Stimulated activated CD8-positive, alpha-beta memory T cell treated with anti-CD3 and anti-CD28 coated beads, Interleukin-2, amount 100 ng/mL, for 1 hour (primary cell): Measurements from ENCODE around the gene TNS1.
"Not testable (repeated sequence)": the region's sequence is repeated elsewhere in the genome, so short reads cannot be mapped to it uniquely, and the experiment has no call there.

Experiments
- DNase-seq, 2 donors: peaks; one replicate each; pipeline ENCODE4 v3.0.0-alpha.2; 2020; ENCODE audit warnings: low read depth in 2 of 2

The TNS1 gene

GRCh38 chr2:218029366-218030360 is 26.9 kb upstream of the TNS1 start:
- DNase-seq: no peak

GRCh38 chr2:218028562-218029348 is 26.0 kb upstream of the TNS1 start:
- DNase-seq: no peak

DNA sequence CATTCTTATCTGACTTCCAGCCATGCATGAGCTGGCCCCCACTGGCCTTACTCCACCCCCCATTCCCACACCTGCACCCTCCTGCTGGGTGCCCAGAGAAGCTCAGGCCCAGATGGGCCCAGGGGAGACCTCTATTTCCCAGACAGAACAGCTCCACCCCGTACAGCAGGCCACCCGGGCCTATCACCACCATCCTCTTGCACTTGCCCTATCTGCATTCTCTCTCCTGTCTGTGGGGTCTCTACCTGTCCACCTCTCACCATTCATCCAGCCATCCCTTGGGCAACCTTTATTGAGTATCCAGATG is 25.3 kb upstream of the TNS1 start:
- no peak for DNase-seq

GRCh38 chr2:218027426-218028188 is 24.8 kb upstream of the TNS1 start:
- DNase-seq: no peak

DNA sequence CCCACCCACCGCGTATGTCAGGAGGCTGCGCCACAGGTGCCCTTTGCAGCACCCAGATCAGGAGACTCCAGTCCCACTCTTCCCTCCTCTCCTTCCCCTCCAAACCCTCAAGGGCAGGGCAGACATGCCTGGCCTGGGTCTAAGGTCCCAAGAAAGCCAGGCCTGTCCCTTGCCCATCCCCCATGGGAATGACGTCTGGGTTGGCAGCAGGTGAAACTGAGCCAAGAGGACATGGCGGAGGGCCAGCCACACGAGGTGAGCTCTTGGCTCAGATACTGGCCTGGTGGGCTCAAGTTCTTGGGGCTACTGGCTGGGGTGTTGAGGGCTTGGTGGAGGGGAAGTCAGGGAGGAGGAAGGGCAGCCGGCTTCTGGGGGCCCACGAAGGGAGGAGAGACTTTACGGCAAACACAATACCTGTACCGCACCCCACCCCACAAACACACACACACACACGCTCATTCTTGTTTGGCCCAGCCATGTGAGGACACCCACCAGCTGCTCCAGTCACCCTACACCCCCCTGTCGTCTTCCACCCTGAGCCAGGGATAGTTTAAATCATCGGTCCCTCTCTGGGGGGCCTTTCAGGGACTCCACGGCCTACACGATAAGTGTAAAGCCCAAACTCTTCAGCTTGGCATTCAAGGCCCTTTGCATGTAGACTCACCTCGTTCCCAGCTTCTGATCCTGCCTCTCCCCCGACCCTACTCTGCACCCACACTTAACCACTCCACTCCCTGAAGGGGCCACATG is 24.1 kb upstream of the TNS1 start:
- no peak for DNase-seq

DNA sequence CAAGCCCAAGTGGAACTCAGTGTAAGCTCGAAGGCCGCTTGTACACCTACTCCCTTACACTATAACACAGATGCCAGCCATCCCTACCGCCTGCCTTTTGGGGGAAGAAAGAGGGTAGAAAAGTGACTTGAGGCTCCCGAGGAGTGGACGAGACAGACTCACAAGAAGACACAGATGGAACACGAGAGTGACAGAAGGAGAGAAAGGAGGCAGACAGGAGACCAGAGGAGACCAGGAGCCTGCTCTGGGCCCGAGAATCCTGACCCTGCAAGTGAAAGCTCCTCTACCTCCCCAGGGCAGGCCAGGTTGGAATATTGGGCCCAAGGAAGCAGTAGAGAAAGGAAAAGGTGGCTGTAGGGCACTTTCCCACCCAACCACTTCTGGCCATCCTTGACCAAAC is 23.4 kb upstream of the TNS1 start:
- no peak for DNase-seq

DNA sequence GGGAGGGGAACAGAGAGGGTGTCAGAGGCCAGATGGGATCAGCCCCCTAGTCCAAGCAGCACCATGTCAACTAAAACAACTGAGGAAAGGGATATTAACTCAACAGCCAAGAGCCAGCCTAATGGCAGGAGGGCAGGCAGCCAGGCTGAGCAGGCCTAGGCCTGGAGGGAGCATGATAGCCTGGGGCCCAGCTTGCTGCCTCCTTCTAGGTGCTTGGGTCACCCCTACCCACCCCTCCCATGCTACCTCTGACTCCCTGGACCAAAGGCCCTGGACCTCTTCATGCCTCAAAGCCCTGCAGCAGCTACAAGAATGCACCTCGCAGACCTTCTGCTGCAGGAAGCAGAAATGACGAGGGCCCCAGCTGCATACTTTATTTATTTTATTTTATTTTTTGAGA is 22.1 kb upstream of the TNS1 start:
- DNase-seq: no peak

DNA sequence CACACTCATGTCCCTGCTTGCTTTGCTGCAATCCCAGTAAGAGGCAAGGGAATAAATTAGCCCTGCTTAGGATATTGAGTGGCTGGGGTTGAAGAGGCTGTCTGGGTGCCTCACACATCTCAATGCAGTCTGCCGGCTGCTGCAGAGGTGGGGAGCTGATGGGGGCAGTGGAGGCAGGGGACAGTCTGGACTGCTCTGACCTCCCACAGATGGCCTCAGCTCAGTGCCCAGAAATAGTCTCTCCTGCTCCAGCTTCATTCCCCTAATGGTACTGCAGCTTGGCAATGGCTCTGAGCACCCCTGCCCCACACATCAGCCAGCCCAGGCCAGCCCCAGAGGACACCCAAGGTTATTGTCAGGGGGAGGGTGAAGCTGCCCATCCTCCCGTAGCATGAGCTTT is 21.5 kb upstream of the TNS1 start:
- no peak for DNase-seq

- no peak for DNase-seq
These were observed 20.8 kb upstream of the TNS1 start for GRCh38 chr2:218023636-218024035.

DNA sequence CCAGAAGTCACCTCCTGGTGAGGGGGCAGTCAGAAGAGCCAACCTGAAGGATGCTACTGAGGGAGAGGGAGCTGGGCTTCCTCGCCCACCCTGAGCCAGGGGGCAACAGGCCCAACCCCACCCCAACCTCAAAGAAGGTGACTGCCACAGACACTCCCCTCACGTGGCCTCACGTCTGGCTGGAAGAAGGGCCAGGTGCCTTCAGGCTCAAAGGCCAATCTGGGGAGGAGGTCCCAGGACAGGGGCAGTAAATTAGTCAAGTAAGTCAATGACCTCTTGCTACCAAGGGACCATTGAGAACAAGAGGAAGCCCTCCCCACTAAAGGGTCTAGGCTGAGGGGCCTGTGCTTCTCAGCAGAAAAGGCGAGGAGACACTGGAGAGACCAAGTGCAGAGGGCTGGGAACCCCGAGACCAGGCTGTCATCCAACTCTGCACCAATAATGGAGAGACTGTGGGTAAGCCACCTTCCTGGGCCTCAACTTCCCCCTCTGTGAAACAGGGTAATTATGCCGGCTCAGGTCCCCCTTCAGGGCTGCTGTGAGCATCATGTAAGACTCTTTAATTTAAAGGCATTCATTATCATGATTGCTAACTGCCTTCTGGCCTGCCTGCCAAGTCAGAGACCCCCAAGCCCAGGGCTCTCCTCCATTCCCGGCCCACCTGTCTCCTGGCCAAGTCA is 20.2 kb upstream of the TNS1 start:
- no peak for DNase-seq

- no peak for DNase-seq
These were observed 19.5 kb upstream of the TNS1 start for GRCh38 chr2:218022131-218022850.

GRCh38 chr2:218021536-218022071 is 18.8 kb upstream of the TNS1 start:
- no peak for DNase-seq

DNA sequence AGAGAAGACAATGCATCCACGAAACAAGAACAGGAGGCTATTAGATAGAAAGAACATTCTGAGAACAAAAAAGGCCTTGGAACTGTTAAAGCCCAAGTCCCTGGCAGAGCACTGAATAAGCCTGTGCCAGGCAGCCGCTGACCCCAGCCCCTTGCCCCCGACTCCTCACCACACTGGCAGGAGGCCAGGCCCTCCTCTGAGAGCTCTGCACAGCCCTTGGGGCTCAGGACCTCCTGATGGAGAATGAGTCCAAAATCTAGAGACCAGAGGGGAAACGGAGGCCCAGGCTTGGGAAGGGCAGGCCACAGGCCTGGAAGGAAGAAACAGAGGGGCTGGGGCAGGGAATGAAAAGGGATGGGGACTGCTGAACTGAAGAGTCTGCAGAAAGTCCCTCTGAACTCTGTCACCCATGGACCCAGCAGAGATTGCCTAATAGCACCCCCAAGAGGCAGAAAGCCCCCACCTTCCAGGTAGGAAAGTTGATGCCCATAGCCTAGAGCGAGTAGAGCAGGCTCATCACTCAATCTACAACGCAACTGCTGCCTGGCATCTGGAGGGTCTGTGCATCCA is 18.3 kb upstream of the TNS1 start:
- DNase-seq: no peak

- no peak for DNase-seq
These were observed 17.5 kb upstream of the TNS1 start for GRCh38 chr2:218020281-218020680.

GRCh38 chr2:218019411-218020060 is 16.7 kb upstream of the TNS1 start:
- DNase-seq: no peak

- DNase-seq: not testable (repeated sequence)
These were observed 16.0 kb upstream of the TNS1 start for GRCh38 chr2:218018842-218019125.

- no peak for DNase-seq
These were observed 14.6 kb upstream of the TNS1 start for GRCh38 chr2:218017211-218018053.

- no peak for DNase-seq
These were observed 14.0 kb upstream of the TNS1 start for GRCh38 chr2:218016810-218017209.
